Measurements from ENCODE around the gene ORC2. TPM values are rescaled to one million over a fixed set of nuclear protein-coding genes. Genes with fewer than 3 reads are reported as not detected.

Gene ORC2
- total RNA-seq: 10 to 100 TPM; 17.8 to 32.3 (median 20.1) TPM

DNA sequence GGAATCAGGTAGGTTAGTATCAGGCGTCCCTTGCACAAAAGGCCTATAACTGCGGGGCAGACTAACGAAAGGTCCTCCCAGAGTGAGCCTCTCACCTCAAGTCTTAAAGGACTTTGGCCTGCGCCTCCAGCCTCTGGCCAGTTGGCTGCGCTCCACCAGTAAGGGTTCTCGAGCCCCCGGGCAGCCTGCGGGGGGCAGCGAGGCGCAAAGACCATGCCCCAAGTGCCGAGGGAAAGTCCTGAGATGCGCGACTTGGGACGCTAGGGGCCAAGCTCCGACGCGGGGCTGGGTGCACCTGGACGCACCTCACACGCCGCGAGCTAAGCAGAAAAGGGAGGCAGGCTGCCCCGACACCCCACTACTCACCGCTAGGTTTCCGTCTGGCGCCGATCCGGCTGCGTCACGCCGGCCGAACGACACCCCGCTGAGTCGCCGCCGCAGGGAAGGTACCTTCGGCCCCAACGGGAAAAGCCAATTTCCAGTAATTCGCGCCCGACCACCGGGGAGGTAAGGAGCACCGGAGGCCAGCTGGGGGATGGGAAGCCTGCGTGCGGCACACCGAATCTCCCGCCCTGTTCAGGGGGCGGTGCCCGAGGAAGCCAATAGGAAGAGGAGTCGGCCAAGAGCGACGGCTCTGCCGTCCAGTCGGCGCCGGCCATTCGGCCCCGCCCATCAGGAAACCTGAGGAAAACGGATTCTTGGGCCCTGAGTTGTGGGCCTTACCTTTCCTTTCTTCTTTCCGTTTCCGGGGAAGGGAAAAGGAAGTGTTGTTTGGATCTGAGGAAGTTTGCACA is at the start of gene ORC2:
Gene ORC2, minus strand, starts transcription at position 537 of the 794 bp plus-strand sequence. CDS start 5,537 bp downstream, outside the sequence.
- 0% methylated on average over 42 to 52 of the region's 61 CpGs for WGBS, 2 donors
- peaks cover 0 to 5% (median 0%) of the 10 kb centered on the region in 3 donors for H3K36me3 ChIP-seq
- peaks cover 0 to 51% (median 20%) of the 10 kb centered on the region in 4 donors for H3K4me1 ChIP-seq
- TF ChIP-seq EP300 (IDR thresholded peaks at IDR 0.05) (peak in 1 of 2 donors; percentile 76), POLR2A (IDR thresholded peaks at IDR 0.05) (peak in 1 of 2 donors; percentile 45)
- TF ChIP-seq, protein P1, sequence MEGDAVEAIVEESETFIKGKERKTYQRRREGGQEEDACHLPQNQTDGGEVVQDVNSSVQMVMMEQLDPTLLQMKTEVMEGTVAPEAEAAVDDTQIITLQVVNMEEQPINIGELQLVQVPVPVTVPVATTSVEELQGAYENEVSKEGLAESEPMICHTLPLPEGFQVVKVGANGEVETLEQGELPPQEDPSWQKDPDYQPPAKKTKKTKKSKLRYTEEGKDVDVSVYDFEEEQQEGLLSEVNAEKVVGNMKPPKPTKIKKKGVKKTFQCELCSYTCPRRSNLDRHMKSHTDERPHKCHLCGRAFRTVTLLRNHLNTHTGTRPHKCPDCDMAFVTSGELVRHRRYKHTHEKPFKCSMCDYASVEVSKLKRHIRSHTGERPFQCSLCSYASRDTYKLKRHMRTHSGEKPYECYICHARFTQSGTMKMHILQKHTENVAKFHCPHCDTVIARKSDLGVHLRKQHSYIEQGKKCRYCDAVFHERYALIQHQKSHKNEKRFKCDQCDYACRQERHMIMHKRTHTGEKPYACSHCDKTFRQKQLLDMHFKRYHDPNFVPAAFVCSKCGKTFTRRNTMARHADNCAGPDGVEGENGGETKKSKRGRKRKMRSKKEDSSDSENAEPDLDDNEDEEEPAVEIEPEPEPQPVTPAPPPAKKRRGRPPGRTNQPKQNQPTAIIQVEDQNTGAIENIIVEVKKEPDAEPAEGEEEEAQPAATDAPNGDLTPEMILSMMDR (IDR thresholded peaks at IDR 0.05): peak; percentile 41 to 92 (median 53)
- no peaks in the 10 kb centered on the region for H3K27me3 ChIP-seq
- peak; percentile 93 for DNase-seq (ENCODE audit: low spot score in 2 of 2)
- H3K4me3 ChIP-seq: peak within 1 kb of the TSS; percentile 76 to 89 (median 80)
- peak within 1 kb of the TSS; percentile 64 to 89 (median 81) for H3K27ac ChIP-seq
- no peaks in the 10 kb centered on the region for H3K9me3 ChIP-seq

- H3K36me3 ChIP-seq: peaks cover 0 to 78% (median 0%) of the 10 kb centered on the region in 3 donors
- no peak overlapping the region for H3K4me3 ChIP-seq
- no peaks in the 10 kb centered on the region for H3K27me3 ChIP-seq
- DNase-seq (ENCODE audit: low spot score in 2 of 2): no peak
- TF ChIP-seq, protein P1 (IDR thresholded peaks at IDR 0.05): no peak
- no peak for TF ChIP-seq POLR2A (IDR thresholded peaks at IDR 0.05)
- TF ChIP-seq EP300 (IDR thresholded peaks at IDR 0.05): no peak
- 93 to 94% methylated on average over 2 of the region's 2 CpGs for WGBS, 2 donors
- H3K4me1 ChIP-seq: no peaks in the 10 kb centered on the region
- H3K27ac ChIP-seq: no peak overlapping the region
- H3K9me3 ChIP-seq: no peaks in the 10 kb centered on the region
Measured at GRCh38 chr2:201008296-201008829, 44.9 kb upstream of the ORC2 start.

DNA sequence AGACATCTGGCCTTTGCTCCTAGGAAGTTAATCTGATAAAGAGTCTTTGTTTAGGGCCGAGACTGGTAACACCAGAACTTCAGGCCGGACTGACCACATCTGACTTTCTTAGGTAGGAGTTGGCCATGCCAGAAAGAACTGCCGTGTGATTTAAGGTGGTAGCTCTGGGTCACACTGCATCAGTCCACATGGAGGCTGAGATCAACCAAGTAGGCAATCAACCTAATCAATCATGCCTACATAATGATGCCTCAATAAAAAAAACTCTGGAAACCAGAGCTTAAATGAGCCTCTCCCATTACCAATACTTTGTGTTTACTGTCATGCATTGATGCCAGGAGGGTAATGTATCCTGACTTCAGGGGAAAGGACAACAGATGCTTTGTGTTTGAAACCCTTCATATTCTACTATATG is 44.1 kb upstream of the ORC2 start:
- H3K36me3 ChIP-seq: peaks cover 0 to 86% (median 0%) of the 10 kb centered on the region in 3 donors
- 44 to 58% methylated on average over 3 of the region's 3 CpGs for WGBS, 2 donors

GRCh38 chr2:201006704-201007103 is 43.2 kb upstream of the ORC2 start:
- no peak overlapping the region for H3K27ac ChIP-seq
- no peaks in the 10 kb centered on the region for H3K4me1 ChIP-seq
- H3K36me3 ChIP-seq: peaks cover 0 to 88% (median 0%) of the 10 kb centered on the region in 3 donors
- no peaks in the 10 kb centered on the region for H3K27me3 ChIP-seq
- no peak for DNase-seq (ENCODE audit: low spot score in 2 of 2)
- no peak for TF ChIP-seq EP300 (IDR thresholded peaks at IDR 0.05)
- TF ChIP-seq POLR2A (IDR thresholded peaks at IDR 0.05): no peak
- TF ChIP-seq, protein P1 (IDR thresholded peaks at IDR 0.05): no peak
- no peak overlapping the region for H3K4me3 ChIP-seq
- no peaks in the 10 kb centered on the region for H3K9me3 ChIP-seq

More for the DNA sequence above, 44.1 kb upstream of the ORC2 start:
- Histone ChIP-seq H3K27me3 (no peaks in the 10 kb centered on the region), H3K4me3 (no peak overlapping the region), H3K27ac (no peak overlapping the region), H3K9me3 (no peaks in the 10 kb centered on the region), H3K4me1 (no peaks in the 10 kb centered on the region)
- DNase-seq (ENCODE audit: low spot score in 2 of 2): no peak
- TF ChIP-seq, protein P1 (IDR thresholded peaks at IDR 0.05): no peak
- TF ChIP-seq EP300 (IDR thresholded peaks at IDR 0.05) (no peak), POLR2A (IDR thresholded peaks at IDR 0.05) (no peak)

DNA sequence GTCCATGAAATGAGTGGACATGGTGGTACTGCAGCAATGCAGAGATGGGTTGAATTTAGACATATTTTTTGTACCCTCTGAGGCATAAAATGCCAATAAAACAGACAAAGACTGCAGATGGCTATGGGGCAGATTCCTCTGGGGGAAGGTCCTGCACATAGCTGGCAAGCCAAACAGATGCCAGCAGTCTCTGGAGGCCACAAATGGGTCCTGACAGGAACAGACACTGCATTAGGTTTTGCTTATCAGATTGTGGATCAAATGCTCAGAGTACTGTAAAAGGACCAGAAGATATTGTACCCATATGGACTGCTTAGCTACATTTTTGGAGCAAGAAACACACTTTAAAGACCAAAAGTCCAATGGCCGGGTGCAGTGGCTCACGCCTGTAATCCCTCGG is 40.9 kb upstream of the ORC2 start:
- H3K36me3 ChIP-seq: peaks cover 0 to 92% (median 0%) of the 10 kb centered on the region in 3 donors
- 91 to 94% methylated on average over 3 of the region's 3 CpGs for WGBS, 2 donors
- DNase-seq (ENCODE audit: low spot score in 2 of 2): no peak

More for the DNA sequence above, 40.9 kb upstream of the ORC2 start:
- no peaks in the 10 kb centered on the region for H3K27me3 ChIP-seq
- no peaks in the 10 kb centered on the region for H3K4me1 ChIP-seq
- H3K4me3 ChIP-seq: no peak overlapping the region
- TF ChIP-seq, protein P1 (IDR thresholded peaks at IDR 0.05): no peak
- no peak for TF ChIP-seq POLR2A (IDR thresholded peaks at IDR 0.05)
- TF ChIP-seq EP300 (IDR thresholded peaks at IDR 0.05): no peak
- H3K27ac ChIP-seq: no peak overlapping the region
- no peaks in the 10 kb centered on the region for H3K9me3 ChIP-seq
